B cell (primary cell): ENCODE data around the gene NPEPL1. TPM values are rescaled to one million over a fixed set of nuclear protein-coding genes. Genes with fewer than 3 reads are reported as not detected.

Source experiments
- ATAC-seq: fragments of 200-7000 bp; cut with Tn5 transposase; one replicate; pipeline ENCODE4 v1.10.0; 2021; ENCODE audit warnings: low read depth, mild to moderate bottlenecking, moderate number of reproducible peaks, moderate library complexity
- CTCF ChIA-PET: fragments of 350-600 bp; sonication (Branson Sonifier 250); formaldehyde crosslinking; loops from one replicate; lab custom pipeline; 2021; ENCODE audit warnings: antibody characterized with exemption, inconsistent platforms; lab: Charles Lee
- POLR2A ChIA-PET: fragments of 350-600 bp; sonication (Branson Sonifier 250); formaldehyde crosslinking; loops from one replicate; lab custom pipeline; 2021; ENCODE audit warnings: antibody characterized with exemption; lab: Charles Lee
- DNase-seq: peaks from one replicate; pipeline ENCODE4 v3.0.0; 2013
- H2AFZ ChIP-seq: 2 replicates; pipeline ENCODE4 v1.6.1; 2012; ENCODE audit warnings: mild to moderate bottlenecking, low read depth, low read length; ENCODE audit not compliant: insufficient read depth, poor library complexity, severe bottlenecking
- H3K27ac ChIP-seq, 2 donors: 1 replicate in 1 of 2; 2 replicates in 1 of 2; pipeline ENCODE4 v1.5.1; 2012 to 2013; ENCODE audit warnings: low read length in 2 of 2, mild to moderate bottlenecking in 2 of 2, moderate library complexity in 1 of 2
- H3K27me3 ChIP-seq, 4 experiments: fragments of 200-600 bp in 1 of 4; sonication (generic) in 1 of 4; replicated peaks in 1 of 4; 1 replicate in 2 of 4; 2 replicates in 2 of 4; pipeline versions ENCODE4 v1.6.1 to v1.7.0; 2013 to 2016; ENCODE audit warnings: low read length in 3 of 4, mild to moderate bottlenecking in 2 of 4, mixed read lengths in 1 of 4, moderate library complexity in 1 of 4; ENCODE audit not compliant: insufficient read depth in 4 of 4, control insufficient read depth in 3 of 4; ENCODE audit errors: control extremely low read depth in 1 of 4
- H3K36me3 ChIP-seq, 2 experiments: replicated peaks in 1 of 2; 1 replicate in 1 of 2; 2 replicates in 1 of 2; pipeline versions ENCODE4 v1.6.1 to v1.7.1; 2013; ENCODE audit warnings: low read length in 1 of 2; ENCODE audit not compliant: insufficient read depth in 2 of 2, control insufficient read depth in 1 of 2; ENCODE audit errors: control extremely low read depth in 1 of 2, extremely low read depth in 1 of 2
- H3K4me1 ChIP-seq, 2 donors: fragments of 200-600 bp in 1 of 2; sonication (generic) in 1 of 2; 1 replicate in 1 of 2; 2 replicates in 1 of 2; pipeline versions ENCODE4 v1.5.1 to v1.6.1; 2013 to 2017; ENCODE audit warnings: low read length in 2 of 2; ENCODE audit not compliant: control insufficient read depth in 2 of 2, insufficient read depth in 2 of 2
- H3K4me2 ChIP-seq: replicated peaks from 2 replicates; pipeline ENCODE3; 2012; ENCODE audit warnings: mild to moderate bottlenecking, low read depth, low read length; ENCODE audit not compliant: poor library complexity, severe bottlenecking
- H3K4me3 ChIP-seq, 5 experiments: fragments of 200-600 bp in 1 of 5; sonication (generic) in 1 of 5; 1 replicate in 3 of 5; 2 replicates in 2 of 5; pipeline versions ENCODE4 v1.5.1 to v1.7.0; 2011 to 2016; ENCODE audit warnings: low read length in 4 of 5, mild to moderate bottlenecking in 4 of 5, low read depth in 2 of 5, control low read depth in 1 of 5, moderate library complexity in 1 of 5; ENCODE audit not compliant: insufficient read depth in 1 of 5; ENCODE audit errors: control extremely low read depth in 1 of 5, extremely low read depth in 1 of 5
- H3K79me2 ChIP-seq: fragments of 200-600 bp; sonication (generic); one replicate; pipeline ENCODE4 v1.6.0; 2016; ENCODE audit warnings: low read length; ENCODE audit not compliant: control insufficient read depth, insufficient read depth
- H3K9ac ChIP-seq: fragments of 200-600 bp; sonication (generic); 2 replicates; pipeline ENCODE4 v1.6.1; 2017; ENCODE audit warnings: mild to moderate bottlenecking, low read length, moderate library complexity
- H3K9me3 ChIP-seq, 3 donors: one replicate each; pipeline versions ENCODE4 v1.6.1 to v1.7.1; 2013; ENCODE audit warnings: low read length in 2 of 3; ENCODE audit not compliant: control insufficient read depth in 2 of 3, insufficient read depth in 1 of 3; ENCODE audit errors: control extremely low read depth in 1 of 3
- H4K20me1 ChIP-seq: 2 replicates; pipeline ENCODE4 v1.6.0; 2012; ENCODE audit warnings: mild to moderate bottlenecking, low read length; ENCODE audit not compliant: insufficient read depth, control insufficient read depth, poor library complexity, severe bottlenecking
- H3K27ac Mint-ChIP-seq: one replicate; pipeline ENCODE4 v1.8.0; 2021; ENCODE audit warnings: mixed read lengths
- H3K27me3 Mint-ChIP-seq: one replicate; pipeline ENCODE4 v1.8.0; 2021; ENCODE audit warnings: mixed read lengths
- H3K4me1 Mint-ChIP-seq: one replicate; pipeline ENCODE4 v1.8.0; 2021; ENCODE audit warnings: mixed read lengths
- H3K4me3 Mint-ChIP-seq: one replicate; pipeline ENCODE4 v1.8.0; 2021; ENCODE audit warnings: mixed read lengths
- H3K9me3 Mint-ChIP-seq: one replicate; pipeline ENCODE4 v1.8.0; 2022; ENCODE audit warnings: mixed read lengths; ENCODE audit not compliant: insufficient read depth
- CTCF ChIP-seq: fragments of 200-600 bp; IDR thresholded peaks from one replicate; pipeline ENCODE4 v1.8.0; 2022; ENCODE audit warnings: antibody characterized with exemption, mild to moderate bottlenecking
- EZH2 ChIP-seq: IDR thresholded peaks from 2 replicates; pipeline ENCODE4 v1.6.1; 2012; ENCODE audit warnings: borderline replicate concordance, low read depth, mild to moderate bottlenecking, moderate library complexity, low read length; ENCODE audit not compliant: insufficient read depth, poor library complexity, severe bottlenecking
- WGBS: methylation state at CpG from one replicate; pipeline ENCODE4 v1.1.5; 2013; ENCODE audit warnings: missing lambda C conversion rate; ENCODE audit not compliant: insufficient coverage; 5-methylcytosine and 5-hydroxymethylcytosine counted together
- intact Hi-C: fragments of 100-400 bp; cut with micrococcal nuclease; formaldehyde crosslinking; loops from one replicate; pipeline ENCODE4 v1.10.0; 2022
- polyA plus RNA-seq: library from polyadenylated mRNA; depleted of rRNA; stranded (reverse); fragments of >200 nt; gene quantifications from 2 replicates; pipeline ENCODE4 v1.2.3, GENCODE V29; 2012
- total RNA-seq, 2 donors: library from RNA; stranded (reverse); fragments of 120-200 nt in 1 of 2; gene quantifications; 1 replicate in 1 of 2; 2 replicates in 1 of 2; pipeline versions ENCODE4 v1.2.3 to v1.2.4, GENCODE V29; 2013 to 2022

Gene NPEPL1
- total and polyA plus RNA-seq, 2 donors (not counting 1 experiment from before 2014, with no cell fraction given) = 34.3 to 45.1 TPM

GRCh38 chr20:58719971-58720371, 27.4 kb downstream of the NPEPL1 start:
- Histone ChIP-seq H3K9ac (no peak overlapping the region), H3K36me3 (no peaks in the 10 kb centered on the region), H2AFZ (no peak overlapping the region), H3K9me3 (peaks cover 0 to 1% (median 0%) of the 10 kb centered on the region in 3 donors), H3K4me3 (no peak overlapping the region), H3K4me1 (no peaks in the 10 kb centered on the region), H4K20me1 (no peaks in the 10 kb centered on the region), H3K27me3 (peaks cover 0 to 13% (median 2%) of the 10 kb centered on the region in 4 experiments), H3K4me2 (no peak overlapping the region), H3K79me2 (no peaks in the 10 kb centered on the region), H3K27ac (no peak overlapping the region)
- WGBS = 57% methylated on average over 6 of the region's 6 CpGs
- TF ChIP-seq CTCF (no peak), EZH2 (no peak)
- CTCF ChIA-PET = no interaction called here
- Mint-ChIP-seq H3K4me1 (no peaks in the 10 kb centered on the region), H3K4me3 (no peak overlapping the region), H3K27ac (no peak overlapping the region), H3K9me3 (peaks cover 3% of the 10 kb centered on the region), H3K27me3 (peaks cover 42% of the 10 kb centered on the region)
- DNase-seq (peak; percentile 1), ATAC-seq (no peak)
- POLR2A ChIA-PET = no interaction called here
- intact Hi-C loops = no loop called here

- H3K27ac Mint-ChIP-seq = no peak overlapping the region
- peaks cover 0 to 1% (median 0%) of the 10 kb centered on the region in 3 donors for H3K9me3 ChIP-seq
- no peak overlapping the region for H3K27ac ChIP-seq
- H2AFZ ChIP-seq = no peak overlapping the region
- ChIA-PET POLR2A (no interaction called here), CTCF (no interaction called here)
- DNase-seq = no peak
- H3K27me3 Mint-ChIP-seq = peaks cover 42% of the 10 kb centered on the region
- H3K79me2 ChIP-seq = no peaks in the 10 kb centered on the region
- no peak overlapping the region for H3K9ac ChIP-seq
- intact Hi-C loops = no loop called here
- no peak for ATAC-seq
- peaks cover 3% of the 10 kb centered on the region for H3K9me3 Mint-ChIP-seq
- H4K20me1 ChIP-seq = no peaks in the 10 kb centered on the region
- no peak overlapping the region for H3K4me3 ChIP-seq
- H3K4me2 ChIP-seq = no peak overlapping the region
- TF ChIP-seq CTCF (no peak), EZH2 (no peak)
- H3K4me1 Mint-ChIP-seq = no peaks in the 10 kb centered on the region
- no peaks in the 10 kb centered on the region for H3K36me3 ChIP-seq
- peaks cover 0 to 13% (median 2%) of the 10 kb centered on the region in 4 experiments for H3K27me3 ChIP-seq
- H3K4me1 ChIP-seq = no peaks in the 10 kb centered on the region
- WGBS = 97% methylated on average over 5 of the region's 14 CpGs
- H3K4me3 Mint-ChIP-seq = no peak overlapping the region
These were observed 28.3 kb downstream of the NPEPL1 start for GRCh38 chr20:58720890-58721289.
